Urinary bladder (tissue), 4 donors: ENCODE data around the gene CC2D1B. TPM values are rescaled to one million over a fixed set of nuclear protein-coding genes. Genes with fewer than 3 reads are reported as not detected.

ENCODE experiments used
- DNase-seq: peaks from one replicate; pipeline ENCODE4 v3.0.0-alpha.2; 2015; ENCODE audit errors: extremely low spot score
- H3K27ac ChIP-seq: one replicate; pipeline ENCODE4 v1.5.1; 2013; ENCODE audit warnings: low read depth, mild to moderate bottlenecking, moderate library complexity
- H3K36me3 ChIP-seq: one replicate; pipeline ENCODE4 v1.6.1; 2013; ENCODE audit warnings: mild to moderate bottlenecking, moderate library complexity; ENCODE audit not compliant: insufficient read depth
- H3K4me1 ChIP-seq: one replicate; pipeline ENCODE4 v1.6.1; 2013; ENCODE audit warnings: mild to moderate bottlenecking, moderate library complexity; ENCODE audit not compliant: insufficient read depth
- H3K4me3 ChIP-seq: one replicate; pipeline ENCODE4 v1.5.1; 2013; ENCODE audit warnings: low read depth, low read length
- WGBS: extraction: QIAGEN DNeasy Blood & Tissue Kit; methylation state at CpG from one replicate; pipeline ENCODE4 v1.1.7; 2013; 5-methylcytosine and 5-hydroxymethylcytosine counted together
- polyA plus RNA-seq: library from polyadenylated mRNA; stranded (reverse); fragments of 200-250 nt; gene quantifications from one replicate; pipeline ENCODE4 v1.2.3, GENCODE V29; 2013
- total RNA-seq: library from RNA; depleted of rRNA; stranded (reverse); fragments of >200 nt; gene quantifications from one replicate; pipeline ENCODE4 v1.2.3, GENCODE V29; 2014
- donor health status: healthy with polysubstance abuse.
- donor health status: healthy.

CC2D1B gene
- total and polyA plus RNA-seq, 2 donors = 8.8 to 16.3 TPM

GRCh38 chr1:52305417-52306226 is 60.4 kb downstream of the CC2D1B start:
- H3K4me3 ChIP-seq = no peak overlapping the region
- no peaks in the 10 kb centered on the region for H3K36me3 ChIP-seq
- no peaks in the 10 kb centered on the region for H3K4me1 ChIP-seq
- 92% methylated on average over 13 of the region's 13 CpGs for WGBS
- DNase-seq = no peak
- no peak overlapping the region for H3K27ac ChIP-seq

Other genes with a start within 250 kb of the CC2D1B start
- gene ZFYVE9, start 224.1 kb downstream of the CC2D1B start, total RNA-seq = 73.5 TPM
- 13.1 TPM for gene ZFYVE9, start 224.1 kb downstream of the CC2D1B start, polyA plus RNA-seq
- gene ORC1, start 38.2 kb upstream of the CC2D1B start, total RNA-seq = 2.7 TPM
- 0.48 TPM for gene ORC1, start 38.2 kb upstream of the CC2D1B start, polyA plus RNA-seq
- gene PRPF38A, start 38.4 kb upstream of the CC2D1B start, total RNA-seq = 22.4 TPM
- 21.8 TPM for gene PRPF38A, start 38.4 kb upstream of the CC2D1B start, polyA plus RNA-seq
- 145 TPM for gene TUT4, start 186.9 kb upstream of the CC2D1B start, total RNA-seq
- 27.0 TPM for gene TUT4, start 186.9 kb upstream of the CC2D1B start, polyA plus RNA-seq
- gene GPX7, start 236.2 kb upstream of the CC2D1B start, total RNA-seq = 55.4 TPM
- gene GPX7, start 236.2 kb upstream of the CC2D1B start, polyA plus RNA-seq = 19.5 TPM